Natural killer cell treated with Interleukin-12 subunit alpha and Interleukin-12 subunit beta and Interleukin-15 and Interleukin-18, amount 100 ng/mL, for 72 hours (primary cell): ENCODE data around the gene EXOC7. TPM values are rescaled to one million over a fixed set of nuclear protein-coding genes. Genes with fewer than 3 reads are reported as not detected.

Experiments used
- ATAC-seq, 2 donors: fragments of 150-1000 bp; cut with Tn5 transposase in 1 of 2; sonication (Bioruptor Pico), chemical (Tn5 transposase) in 1 of 2; 2 replicates each; pipeline ENCODE4 v1.10.0; 2021
- DNase-seq: peaks from one replicate; pipeline ENCODE4 v3.0.0; 2022; ENCODE audit warnings: low spot score
- H3K27ac Mint-ChIP-seq, 2 donors: 1 replicate in 1 of 2; 2 replicates in 1 of 2; pipeline ENCODE4 v1.8.0; 2022; ENCODE audit warnings: mixed read lengths in 2 of 2, mild to moderate bottlenecking in 1 of 2, moderate library complexity in 1 of 2
- H3K27me3 Mint-ChIP-seq, 2 donors: 1 replicate in 1 of 2; 2 replicates in 1 of 2; pipeline ENCODE4 v1.8.0; 2022; ENCODE audit warnings: mixed read lengths in 2 of 2
- H3K36me3 Mint-ChIP-seq: one replicate; pipeline ENCODE4 v1.8.0; 2022; ENCODE audit warnings: mixed read lengths
- H3K4me1 Mint-ChIP-seq, 2 donors: 1 replicate in 1 of 2; 2 replicates in 1 of 2; pipeline ENCODE4 v1.8.0; 2022; ENCODE audit warnings: low read depth in 2 of 2, mixed read lengths in 2 of 2, mild to moderate bottlenecking in 1 of 2
- H3K4me3 Mint-ChIP-seq: one replicate; pipeline ENCODE4 v1.8.0; 2022; ENCODE audit warnings: mixed read lengths
- H3K9me3 Mint-ChIP-seq: 2 replicates; pipeline ENCODE4 v1.8.0; 2022; ENCODE audit warnings: mixed read lengths
- total RNA-seq, 2 donors: library from RNA; stranded (reverse); gene quantifications; one replicate each; pipeline ENCODE4 v1.2.3, GENCODE V29; 2022

Gene EXOC7
- total RNA-seq, 2 donors from 2014 or later = 134 to 163 TPM

GRCh38 chr17:76142039-76142584, 38.5 kb upstream of the EXOC7 start:
- no peak for DNase-seq
- H3K27ac Mint-ChIP-seq = peak overlapping the region; percentile 79 to 99
- H3K4me3 Mint-ChIP-seq = peak overlapping the region; percentile 74
- H3K4me1 Mint-ChIP-seq = peaks cover 51 to 54% of the 10 kb centered on the region in 2 donors
- no peak for ATAC-seq
- no peaks in the 10 kb centered on the region for H3K36me3 Mint-ChIP-seq
- no peaks in the 10 kb centered on the region for H3K9me3 Mint-ChIP-seq
- peaks cover 0 to 4% of the 10 kb centered on the region in 2 donors for H3K27me3 Mint-ChIP-seq

GRCh38 chr17:76141212-76142038, 37.8 kb upstream of the EXOC7 start, which contains the start of gene FOXJ1:
Gene FOXJ1 (minus strand): TSS chr17:76141245. CDS start chr17:76140395, 850 bp downstream.
- peak within 1 kb of the TSS; percentile 74 for H3K4me3 Mint-ChIP-seq
- DNase-seq = peak; percentile 93
- no peaks in the 10 kb centered on the region for H3K9me3 Mint-ChIP-seq
- ATAC-seq = peak; percentile 86 to 92
- H3K36me3 Mint-ChIP-seq = no peaks in the 10 kb centered on the region
- H3K4me1 Mint-ChIP-seq = peaks cover 44 to 47% of the 10 kb centered on the region in 2 donors
- peak within 1 kb of the TSS; percentile 79 to 99 for H3K27ac Mint-ChIP-seq
- peaks cover 0 to 4% of the 10 kb centered on the region in 2 donors for H3K27me3 Mint-ChIP-seq

- H3K27ac Mint-ChIP-seq = no peak overlapping the region
These were observed 37.1 kb upstream of the EXOC7 start for GRCh38 chr17:76140661-76141211.

GRCh38 chr17:76139801-76140660, 36.4 kb upstream of the EXOC7 start:
- no peaks in the 10 kb centered on the region for H3K36me3 Mint-ChIP-seq
- H3K4me1 Mint-ChIP-seq = peaks cover 32 to 37% of the 10 kb centered on the region in 2 donors
- ATAC-seq (peak; percentile 21 to 46), DNase-seq (peak; percentile 54)
- H3K4me3 Mint-ChIP-seq = peak overlapping the region; percentile 62
- H3K27ac Mint-ChIP-seq = no peak overlapping the region
- H3K9me3 Mint-ChIP-seq = no peaks in the 10 kb centered on the region
- H3K27me3 Mint-ChIP-seq = peaks cover 0 to 4% of the 10 kb centered on the region in 2 donors

More at GRCh38 chr17:76140661-76141211, 37.1 kb upstream of the EXOC7 start:
- Mint-ChIP-seq H3K36me3 (no peaks in the 10 kb centered on the region), H3K9me3 (no peaks in the 10 kb centered on the region), H3K4me1 (peaks cover 39 to 40% of the 10 kb centered on the region in 2 donors), H3K27me3 (peaks cover 0 to 4% of the 10 kb centered on the region in 2 donors), H3K4me3 (peak overlapping the region; percentile 74)
- ATAC-seq (peak in 1 of 2 donors; percentile 4), DNase-seq (no peak)

GRCh38 chr17:76138896-76139752, 35.5 kb upstream of the EXOC7 start:
- no peak for ATAC-seq
- no peak overlapping the region for H3K27ac Mint-ChIP-seq
- H3K36me3 Mint-ChIP-seq = no peaks in the 10 kb centered on the region
- peak; percentile 40 for DNase-seq
- peaks cover 26 to 30% of the 10 kb centered on the region in 2 donors for H3K4me1 Mint-ChIP-seq
- H3K9me3 Mint-ChIP-seq = no peaks in the 10 kb centered on the region
- H3K27me3 Mint-ChIP-seq = peaks cover 0 to 4% of the 10 kb centered on the region in 2 donors
- peak overlapping the region; percentile 58 for H3K4me3 Mint-ChIP-seq

GRCh38 chr17:76138234-76138895, 34.8 kb upstream of the EXOC7 start:
- Mint-ChIP-seq H3K27ac (no peak overlapping the region), H3K4me3 (no peak overlapping the region)

GRCh38 chr17:76137351-76138233, 34.0 kb upstream of the EXOC7 start:
- H3K27me3 Mint-ChIP-seq = peaks cover 0 to 4% of the 10 kb centered on the region in 2 donors
- H3K4me3 Mint-ChIP-seq = no peak overlapping the region
- no peaks in the 10 kb centered on the region for H3K9me3 Mint-ChIP-seq
- no peak overlapping the region for H3K27ac Mint-ChIP-seq
- DNase-seq (peak; percentile 59), ATAC-seq (no peak)
- no peaks in the 10 kb centered on the region for H3K36me3 Mint-ChIP-seq
- peaks cover 15 to 17% of the 10 kb centered on the region in 2 donors for H3K4me1 Mint-ChIP-seq

More at GRCh38 chr17:76138234-76138895, 34.8 kb upstream of the EXOC7 start:
- H3K36me3 Mint-ChIP-seq = no peaks in the 10 kb centered on the region
- ATAC-seq (no peak), DNase-seq (peak; percentile 26)
- H3K9me3 Mint-ChIP-seq = no peaks in the 10 kb centered on the region
- peaks cover 0 to 4% of the 10 kb centered on the region in 2 donors for H3K27me3 Mint-ChIP-seq
- H3K4me1 Mint-ChIP-seq = peaks cover 23% of the 10 kb centered on the region in 2 donors

GRCh38 chr17:76137001-76137350, 33.4 kb upstream of the EXOC7 start:
- H3K4me1 Mint-ChIP-seq = peaks cover 9 to 10% of the 10 kb centered on the region in 2 donors
- ATAC-seq (no peak), DNase-seq (no peak)
- H3K27me3 Mint-ChIP-seq = peaks cover 0 to 4% of the 10 kb centered on the region in 2 donors
- H3K4me3 Mint-ChIP-seq = no peak overlapping the region
- H3K27ac Mint-ChIP-seq = no peak overlapping the region
- H3K36me3 Mint-ChIP-seq = no peaks in the 10 kb centered on the region
- no peaks in the 10 kb centered on the region for H3K9me3 Mint-ChIP-seq

GRCh38 chr17:76136276-76137000, 32.9 kb upstream of the EXOC7 start:
- no peak for ATAC-seq
- Mint-ChIP-seq H3K27ac (no peak overlapping the region), H3K4me1 (peaks cover 6 to 9% of the 10 kb centered on the region in 2 donors), H3K36me3 (no peaks in the 10 kb centered on the region), H3K9me3 (no peaks in the 10 kb centered on the region), H3K4me3 (no peak overlapping the region), H3K27me3 (peaks cover 0 to 4% of the 10 kb centered on the region in 2 donors)
- peak; percentile 58 for DNase-seq

GRCh38 chr17:76135810-76136188, 32.2 kb upstream of the EXOC7 start:
- Mint-ChIP-seq H3K4me1 (peaks cover 4 to 15% of the 10 kb centered on the region in 2 donors), H3K9me3 (no peaks in the 10 kb centered on the region), H3K36me3 (no peaks in the 10 kb centered on the region), H3K27me3 (peaks cover 0 to 4% of the 10 kb centered on the region in 2 donors), H3K4me3 (no peak overlapping the region), H3K27ac (no peak overlapping the region)
- peak; percentile 59 for DNase-seq
- no peak for ATAC-seq
